Measurements from ENCODE around the gene GDPD2. TPM values are rescaled to one million over a fixed set of nuclear protein-coding genes. Genes with fewer than 3 reads are reported as not detected.
"Not testable (repeated sequence)": the region's sequence is repeated elsewhere in the genome, so short reads cannot be mapped to it uniquely, and the experiment has no call there.

Gene GDPD2, protein sequence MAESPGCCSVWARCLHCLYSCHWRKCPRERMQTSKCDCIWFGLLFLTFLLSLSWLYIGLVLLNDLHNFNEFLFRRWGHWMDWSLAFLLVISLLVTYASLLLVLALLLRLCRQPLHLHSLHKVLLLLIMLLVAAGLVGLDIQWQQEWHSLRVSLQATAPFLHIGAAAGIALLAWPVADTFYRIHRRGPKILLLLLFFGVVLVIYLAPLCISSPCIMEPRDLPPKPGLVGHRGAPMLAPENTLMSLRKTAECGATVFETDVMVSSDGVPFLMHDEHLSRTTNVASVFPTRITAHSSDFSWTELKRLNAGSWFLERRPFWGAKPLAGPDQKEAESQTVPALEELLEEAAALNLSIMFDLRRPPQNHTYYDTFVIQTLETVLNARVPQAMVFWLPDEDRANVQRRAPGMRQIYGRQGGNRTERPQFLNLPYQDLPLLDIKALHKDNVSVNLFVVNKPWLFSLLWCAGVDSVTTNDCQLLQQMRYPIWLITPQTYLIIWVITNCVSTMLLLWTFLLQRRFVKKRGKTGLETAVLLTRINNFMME
- total RNA-seq, result under 1 TPM in 1 of 3 donors, not detected in 2; 0.15 TPM

DNA sequence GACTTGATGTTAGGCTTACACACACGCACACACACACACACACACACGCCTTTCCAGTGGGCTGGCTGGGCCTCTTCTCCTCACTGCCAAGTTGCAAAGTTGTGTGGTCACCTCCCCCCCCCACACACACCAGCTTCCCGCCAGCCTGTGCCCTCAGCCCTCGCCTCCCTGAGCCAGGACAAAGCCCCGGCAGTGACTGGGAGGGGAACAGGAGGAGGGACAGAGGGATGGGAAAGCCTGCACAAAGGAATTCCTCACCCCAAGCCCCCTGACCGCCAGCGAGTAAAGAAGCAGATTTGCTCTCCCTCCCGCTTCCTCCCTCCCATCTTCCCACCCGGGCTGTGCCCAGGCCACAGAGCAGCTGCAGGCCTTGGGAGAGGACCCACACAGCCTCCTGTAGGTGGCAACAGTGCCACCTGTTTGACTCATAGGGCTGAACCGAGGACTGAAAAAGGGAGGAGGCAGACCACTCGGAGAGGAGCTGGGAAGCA lies at the start of gene GDPD2:
Gene GDPD2, plus strand, starts transcription at position 464 of the 491 bp plus-strand sequence. CDS start 1,671 bp downstream, outside the sequence.
- peaks cover 0 to 79% of the 10 kb centered on the region in 2 donors for H3K27me3 ChIP-seq
- no peak within 1 kb of the TSS for H3K4me3 ChIP-seq
- no peaks in the 10 kb centered on the region for H3K36me3 ChIP-seq
- TF ChIP-seq, protein P1, sequence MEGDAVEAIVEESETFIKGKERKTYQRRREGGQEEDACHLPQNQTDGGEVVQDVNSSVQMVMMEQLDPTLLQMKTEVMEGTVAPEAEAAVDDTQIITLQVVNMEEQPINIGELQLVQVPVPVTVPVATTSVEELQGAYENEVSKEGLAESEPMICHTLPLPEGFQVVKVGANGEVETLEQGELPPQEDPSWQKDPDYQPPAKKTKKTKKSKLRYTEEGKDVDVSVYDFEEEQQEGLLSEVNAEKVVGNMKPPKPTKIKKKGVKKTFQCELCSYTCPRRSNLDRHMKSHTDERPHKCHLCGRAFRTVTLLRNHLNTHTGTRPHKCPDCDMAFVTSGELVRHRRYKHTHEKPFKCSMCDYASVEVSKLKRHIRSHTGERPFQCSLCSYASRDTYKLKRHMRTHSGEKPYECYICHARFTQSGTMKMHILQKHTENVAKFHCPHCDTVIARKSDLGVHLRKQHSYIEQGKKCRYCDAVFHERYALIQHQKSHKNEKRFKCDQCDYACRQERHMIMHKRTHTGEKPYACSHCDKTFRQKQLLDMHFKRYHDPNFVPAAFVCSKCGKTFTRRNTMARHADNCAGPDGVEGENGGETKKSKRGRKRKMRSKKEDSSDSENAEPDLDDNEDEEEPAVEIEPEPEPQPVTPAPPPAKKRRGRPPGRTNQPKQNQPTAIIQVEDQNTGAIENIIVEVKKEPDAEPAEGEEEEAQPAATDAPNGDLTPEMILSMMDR (IDR thresholded peaks at IDR 0.05), result no peak
- no peak for TF ChIP-seq POLR2A (IDR thresholded peaks at IDR 0.05)
- TF ChIP-seq POLR2AphosphoS5 (IDR thresholded peaks at IDR 0.05), result no peak
- DNase-seq (ENCODE audit: low spot score in 2 of 2), result no peak
- no peak within 1 kb of the TSS for H3K27ac ChIP-seq
- H3K4me1 ChIP-seq, result no peaks in the 10 kb centered on the region
- intact Hi-C loops (cut with DNase I; ENCODE audit: low total_unique reads), result no loop called here
- H3K9me3 ChIP-seq, result no peaks in the 10 kb centered on the region

DNA sequence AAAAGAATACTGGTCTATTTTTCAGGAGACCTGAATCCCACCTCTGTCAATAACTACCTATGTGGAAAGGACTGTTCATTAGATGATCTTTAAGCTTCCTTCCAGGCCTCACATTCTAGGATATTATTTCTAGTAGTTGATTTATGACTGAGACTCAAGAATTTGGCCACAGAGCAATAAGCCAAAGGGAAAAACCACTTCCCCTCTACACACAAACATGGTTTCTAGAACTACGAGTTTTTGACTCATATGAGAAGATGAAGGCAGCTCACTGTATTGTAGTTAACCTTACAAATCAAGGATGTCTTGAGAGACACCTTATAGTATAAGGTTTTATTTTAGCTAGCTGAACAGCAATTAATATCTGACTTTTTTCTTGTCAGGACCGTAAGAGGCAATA lies 36.9 kb upstream of the GDPD2 start:
- intact Hi-C loops (cut with DNase I; ENCODE audit: low total_unique reads), result no loop called here
- no peak for TF ChIP-seq POLR2AphosphoS5 (IDR thresholded peaks at IDR 0.05)
- TF ChIP-seq, protein P1 (IDR thresholded peaks at IDR 0.05), result no peak
- H3K4me3 ChIP-seq, result no peak overlapping the region

DNA sequence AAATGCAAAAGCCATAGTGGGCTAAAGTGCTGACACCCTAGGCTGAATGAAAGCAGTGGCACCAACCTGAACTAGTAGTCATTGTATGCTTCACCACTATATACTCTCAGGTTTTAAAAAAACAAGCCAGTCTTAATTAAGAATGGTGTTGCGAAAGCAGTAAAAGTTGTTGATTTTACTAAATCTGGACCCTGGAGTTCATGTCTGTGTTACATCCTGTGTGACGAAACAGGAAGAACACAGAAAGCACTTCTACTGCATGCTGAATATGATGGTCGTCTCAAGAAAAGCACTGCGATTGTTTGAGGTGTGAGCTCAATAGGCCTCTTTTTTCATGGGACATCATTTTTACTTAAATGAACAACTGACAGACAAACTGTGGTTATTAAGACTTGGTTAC lies 24.2 kb upstream of the GDPD2 start:
- no peak for TF ChIP-seq POLR2AphosphoS5 (IDR thresholded peaks at IDR 0.05)
- TF ChIP-seq, protein P1 (IDR thresholded peaks at IDR 0.05), result no peak
- no peak for TF ChIP-seq POLR2A (IDR thresholded peaks at IDR 0.05)
- intact Hi-C loops (cut with DNase I; ENCODE audit: low total_unique reads), result no loop called here
- Histone ChIP-seq H3K36me3 (no peaks in the 10 kb centered on the region), H3K9me3 (peaks cover 4 to 7% of the 10 kb centered on the region in 2 donors), H3K4me3 (no peak overlapping the region), H3K4me1 (no peaks in the 10 kb centered on the region), H3K27me3 (peaks cover 0 to 19% of the 10 kb centered on the region in 2 donors), H3K27ac (no peak overlapping the region)
- DNase-seq (ENCODE audit: low spot score in 2 of 2), result no peak

More for the DNA sequence above, 36.9 kb upstream of the GDPD2 start:
- Histone ChIP-seq H3K27me3 (no peaks in the 10 kb centered on the region), H3K9me3 (no peaks in the 10 kb centered on the region), H3K4me1 (no peaks in the 10 kb centered on the region), H3K27ac (no peak overlapping the region), H3K36me3 (no peaks in the 10 kb centered on the region)
- DNase-seq (ENCODE audit: low spot score in 2 of 2), result no peak

DNA sequence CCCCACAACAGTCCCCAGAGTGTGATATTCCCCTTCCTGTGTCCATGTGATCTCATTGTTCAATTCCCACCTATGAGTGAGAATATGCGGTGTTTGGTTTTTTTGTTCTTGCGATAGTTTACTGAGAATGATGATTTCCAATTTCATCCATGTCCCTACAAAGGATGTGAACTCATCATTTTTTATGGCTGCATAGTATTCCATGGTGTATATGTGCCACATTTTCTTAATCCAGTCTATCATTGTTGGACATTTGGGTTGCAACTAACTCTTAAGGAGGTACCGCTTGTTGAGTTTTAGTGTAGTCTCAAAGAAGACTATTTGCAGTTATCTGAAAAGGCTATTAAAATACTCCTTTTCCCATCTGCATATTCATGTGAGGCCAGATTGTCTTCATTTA lies 22.9 kb upstream of the GDPD2 start:
- H3K27me3 ChIP-seq, result peaks cover 0 to 32% of the 10 kb centered on the region in 2 donors
- H3K36me3 ChIP-seq; DNase-seq (ENCODE audit: low spot score in 2 of 2); H3K4me3 ChIP-seq; intact Hi-C loops (cut with DNase I; ENCODE audit: low total_unique reads); H3K9me3 ChIP-seq; H3K27ac ChIP-seq; H3K4me1 ChIP-seq: not testable (repeated sequence)

- H3K9me3 ChIP-seq, result no peaks in the 10 kb centered on the region
- intact Hi-C loops (cut with DNase I; ENCODE audit: low total_unique reads), result no loop called here
- H3K4me1 ChIP-seq, result no peaks in the 10 kb centered on the region
- H3K4me3 ChIP-seq, result no peak overlapping the region
- H3K27me3 ChIP-seq, result peaks cover 0 to 41% of the 10 kb centered on the region in 2 donors
- no peak for DNase-seq (ENCODE audit: low spot score in 2 of 2)
- TF ChIP-seq POLR2AphosphoS5 (IDR thresholded peaks at IDR 0.05), result no peak
- TF ChIP-seq POLR2A (IDR thresholded peaks at IDR 0.05), result no peak
- TF ChIP-seq, protein P1 (IDR thresholded peaks at IDR 0.05), result no peak
- no peaks in the 10 kb centered on the region for H3K36me3 ChIP-seq
- no peak overlapping the region for H3K27ac ChIP-seq
These were observed 20.4 kb upstream of the GDPD2 start for GRCh38 chrX:70402721-70403120.

Data from breast epithelium (tissue), 4 donors.